Epithelial cell of proximal tubule (primary cell): ENCODE data around the gene GALK1. TPM values are rescaled to one million over a fixed set of nuclear protein-coding genes. Genes with fewer than 3 reads are reported as not detected.

ENCODE experiments used
- DNase-seq: peaks from one replicate; pipeline ENCODE4 v3.0.0-alpha.2; 2011; ENCODE audit warnings: low read depth
- H3K4me3 ChIP-seq: 2 replicates; pipeline ENCODE4 v1.5.1; 2011; ENCODE audit warnings: low read depth, mild to moderate bottlenecking, low read length
- CTCF ChIP-seq: conservative IDR thresholded peaks from 2 replicates; pipeline ENCODE4 v1.5.1; 2012; ENCODE audit warnings: low read depth, mild to moderate bottlenecking, low read length
- total RNA-seq: library from RNA; depleted of rRNA; stranded (reverse); fragments of >200 nt; gene quantifications from 2 replicates; pipeline ENCODE4 v1.2.3, GENCODE V29; 2015

GALK1 gene
- total RNA-seq, 1 donor from 2014 or later: 48.2 TPM

- no peak for TF ChIP-seq CTCF
- no peak for DNase-seq
- H3K4me3 ChIP-seq: no peak overlapping the region
These were observed 28.7 kb downstream of the GALK1 start for GRCh38 chr17:75736173-75736835.

- TF ChIP-seq CTCF: no peak
- DNase-seq: no peak
- no peak overlapping the region for H3K4me3 ChIP-seq
These were observed 30.2 kb downstream of the GALK1 start for GRCh38 chr17:75734674-75735294.

GRCh38 chr17:75733471-75733870, 31.5 kb downstream of the GALK1 start:
- DNase-seq: no peak
- TF ChIP-seq CTCF: no peak
- no peak overlapping the region for H3K4me3 ChIP-seq

- no peak overlapping the region for H3K4me3 ChIP-seq
- DNase-seq: no peak
- TF ChIP-seq CTCF: no peak
These were observed 33.1 kb downstream of the GALK1 start for GRCh38 chr17:75731716-75732498.

- TF ChIP-seq CTCF: no peak
- no peak for DNase-seq
- no peak overlapping the region for H3K4me3 ChIP-seq
These were observed 33.8 kb downstream of the GALK1 start for GRCh38 chr17:75731086-75731715.

- no peak for DNase-seq
- no peak overlapping the region for H3K4me3 ChIP-seq
- TF ChIP-seq CTCF: no peak
These were observed 34.9 kb downstream of the GALK1 start for GRCh38 chr17:75730065-75730464.
